ENCODE results near the gene TTC7B. TPM values are rescaled to one million over a fixed set of nuclear protein-coding genes. Genes with fewer than 3 reads are reported as not detected.

TTC7B gene
- total and polyA plus RNA-seq, 2 donors (not counting 3 experiments of a cell fraction or from before 2014, with no cell fraction given) = 46.8 to 76.5 TPM

DNA sequence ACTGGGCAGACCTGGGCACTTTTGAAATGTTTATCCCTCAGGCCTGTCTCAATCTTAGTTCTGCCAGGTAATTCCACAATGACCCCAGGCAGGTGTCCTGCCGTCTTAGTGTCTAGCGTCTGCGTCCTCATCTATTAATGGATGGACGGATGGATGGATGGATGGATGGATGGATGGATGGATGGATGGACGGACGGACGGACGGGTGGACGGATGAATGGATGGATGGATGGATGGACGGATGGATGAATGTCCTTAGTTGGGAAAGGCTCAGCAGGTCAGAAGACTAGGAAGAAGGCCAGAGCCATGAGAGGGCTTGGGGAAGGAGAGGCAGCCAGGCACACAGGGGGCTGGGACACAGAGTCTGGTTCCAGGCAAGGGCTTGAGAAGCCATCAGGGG is 278.1 kb downstream of the TTC7B start:
- H3K9me1 ChIP-seq (replicated peaks; ENCODE audit: control insufficient read depth, extremely low read depth, insufficient read depth, low read length) = no peaks in the 10 kb centered on the region
- DNase-seq (ENCODE audit: low read depth, low spot score) (no peak), FAIRE-seq (no peak)
- no peak overlapping the region for H3K4me3 ChIP-seq (replicated peaks in 1 of 3; ENCODE audit: insufficient read depth in 1 of 3, low read depth in 1 of 3, low read length in 3 of 3)
- dilution Hi-C loops (cut with MboI; ENCODE audit: extremely low pct_ligation_motif_present, low sequenced_read_pairs) (no loop called here), intact Hi-C loops (cut with micrococcal nuclease) (no loop called here)
- POLR2A ChIA-PET = no interaction called here
- no peaks in the 10 kb centered on the region for H4K20me1 ChIP-seq (replicated peaks; ENCODE audit: control insufficient read depth, extremely low read depth, insufficient read depth, low read length)
- peaks cover 9% of the 10 kb centered on the region for H3K4me1 ChIP-seq (ENCODE audit: control insufficient read depth, extremely low read depth, insufficient read depth, low read length)
- H3K36me3 ChIP-seq (ENCODE audit: control insufficient read depth in 2 of 2, extremely low read depth in 1 of 2, insufficient read depth in 2 of 2, low read length in 2 of 2) = peaks cover 0 to 8% of the 10 kb centered on the region in 2 experiments
- H3K9me3 ChIP-seq (replicated peaks; ENCODE audit: control insufficient read depth, insufficient read depth, low read length) = no peaks in the 10 kb centered on the region
- no peak for TF ChIP-seq GATA2 (IDR thresholded peaks at IDR 0.05; ENCODE audit: insufficient read depth, insufficient read length, low read depth, low read length)
- TF ChIP-seq FOS (IDR thresholded peaks at IDR 0.05; ENCODE audit: borderline replicate concordance, insufficient read depth, low read length) = no peak
- TF ChIP-seq, protein P1, sequence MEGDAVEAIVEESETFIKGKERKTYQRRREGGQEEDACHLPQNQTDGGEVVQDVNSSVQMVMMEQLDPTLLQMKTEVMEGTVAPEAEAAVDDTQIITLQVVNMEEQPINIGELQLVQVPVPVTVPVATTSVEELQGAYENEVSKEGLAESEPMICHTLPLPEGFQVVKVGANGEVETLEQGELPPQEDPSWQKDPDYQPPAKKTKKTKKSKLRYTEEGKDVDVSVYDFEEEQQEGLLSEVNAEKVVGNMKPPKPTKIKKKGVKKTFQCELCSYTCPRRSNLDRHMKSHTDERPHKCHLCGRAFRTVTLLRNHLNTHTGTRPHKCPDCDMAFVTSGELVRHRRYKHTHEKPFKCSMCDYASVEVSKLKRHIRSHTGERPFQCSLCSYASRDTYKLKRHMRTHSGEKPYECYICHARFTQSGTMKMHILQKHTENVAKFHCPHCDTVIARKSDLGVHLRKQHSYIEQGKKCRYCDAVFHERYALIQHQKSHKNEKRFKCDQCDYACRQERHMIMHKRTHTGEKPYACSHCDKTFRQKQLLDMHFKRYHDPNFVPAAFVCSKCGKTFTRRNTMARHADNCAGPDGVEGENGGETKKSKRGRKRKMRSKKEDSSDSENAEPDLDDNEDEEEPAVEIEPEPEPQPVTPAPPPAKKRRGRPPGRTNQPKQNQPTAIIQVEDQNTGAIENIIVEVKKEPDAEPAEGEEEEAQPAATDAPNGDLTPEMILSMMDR (IDR thresholded peaks at IDR 0.05; ENCODE audit: extremely low read depth in 1 of 2, insufficient read depth in 1 of 2, low read depth in 1 of 2, low read length in 2 of 2) = no peak
- no peak for TF ChIP-seq JUN (IDR thresholded peaks at IDR 0.05; ENCODE audit: borderline replicate concordance, insufficient read depth, insufficient read length, low read depth)
- TF ChIP-seq, protein P2, sequence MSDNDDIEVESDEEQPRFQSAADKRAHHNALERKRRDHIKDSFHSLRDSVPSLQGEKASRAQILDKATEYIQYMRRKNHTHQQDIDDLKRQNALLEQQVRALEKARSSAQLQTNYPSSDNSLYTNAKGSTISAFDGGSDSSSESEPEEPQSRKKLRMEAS (IDR thresholded peaks at IDR 0.05; ENCODE audit: insufficient read depth, insufficient read length) = no peak
- TF ChIP-seq POLR2AphosphoS5 (IDR thresholded peaks at IDR 0.05; ENCODE audit: insufficient read depth, low read depth, low read length) = no peak
- no peak for TF ChIP-seq MYC (IDR thresholded peaks at IDR 0.05; ENCODE audit: low read depth, low read length)
- TF ChIP-seq POLR2A (IDR thresholded peaks at IDR 0.05; ENCODE audit: low read depth, low read length) = no peak
- no peak for TF ChIP-seq EZH2 (IDR thresholded peaks at IDR 0.05; ENCODE audit: borderline replicate concordance, low read depth, low read length, severe bottlenecking)
- no peak overlapping the region for H2AFZ ChIP-seq (ENCODE audit: low read depth, low read length)
- CTCF ChIA-PET = no interaction called here
- no TSS peak for BruUV-seq (replicated peaks)
- no peak overlapping the region for H3K27ac ChIP-seq (ENCODE audit: insufficient read depth, low read depth, low read length)
- H3K79me2 ChIP-seq (ENCODE audit: control insufficient read depth, insufficient read depth, low read length) = no peaks in the 10 kb centered on the region
- no peak overlapping the region for H3K9ac ChIP-seq (replicated peaks; ENCODE audit: extremely low read depth, insufficient read depth, low read length)
- no peak overlapping the region for H3K4me2 ChIP-seq (ENCODE audit: insufficient read depth, low read length)
- H3K27me3 ChIP-seq (ENCODE audit: control insufficient read depth in 2 of 2, insufficient read depth in 2 of 2, low read length in 2 of 2) = no peaks in the 10 kb centered on the region

Measured in endothelial cell of umbilical vein (primary cell).